ENCODE measurements around the gene B4GALNT4. TPM values are rescaled to one million over a fixed set of nuclear protein-coding genes. Genes with fewer than 3 reads are reported as not detected.
"Not testable (repeated sequence)": the region's sequence is repeated elsewhere in the genome, so short reads cannot be mapped to it uniquely, and the experiment has no call there.

The B4GALNT4 gene, protein sequence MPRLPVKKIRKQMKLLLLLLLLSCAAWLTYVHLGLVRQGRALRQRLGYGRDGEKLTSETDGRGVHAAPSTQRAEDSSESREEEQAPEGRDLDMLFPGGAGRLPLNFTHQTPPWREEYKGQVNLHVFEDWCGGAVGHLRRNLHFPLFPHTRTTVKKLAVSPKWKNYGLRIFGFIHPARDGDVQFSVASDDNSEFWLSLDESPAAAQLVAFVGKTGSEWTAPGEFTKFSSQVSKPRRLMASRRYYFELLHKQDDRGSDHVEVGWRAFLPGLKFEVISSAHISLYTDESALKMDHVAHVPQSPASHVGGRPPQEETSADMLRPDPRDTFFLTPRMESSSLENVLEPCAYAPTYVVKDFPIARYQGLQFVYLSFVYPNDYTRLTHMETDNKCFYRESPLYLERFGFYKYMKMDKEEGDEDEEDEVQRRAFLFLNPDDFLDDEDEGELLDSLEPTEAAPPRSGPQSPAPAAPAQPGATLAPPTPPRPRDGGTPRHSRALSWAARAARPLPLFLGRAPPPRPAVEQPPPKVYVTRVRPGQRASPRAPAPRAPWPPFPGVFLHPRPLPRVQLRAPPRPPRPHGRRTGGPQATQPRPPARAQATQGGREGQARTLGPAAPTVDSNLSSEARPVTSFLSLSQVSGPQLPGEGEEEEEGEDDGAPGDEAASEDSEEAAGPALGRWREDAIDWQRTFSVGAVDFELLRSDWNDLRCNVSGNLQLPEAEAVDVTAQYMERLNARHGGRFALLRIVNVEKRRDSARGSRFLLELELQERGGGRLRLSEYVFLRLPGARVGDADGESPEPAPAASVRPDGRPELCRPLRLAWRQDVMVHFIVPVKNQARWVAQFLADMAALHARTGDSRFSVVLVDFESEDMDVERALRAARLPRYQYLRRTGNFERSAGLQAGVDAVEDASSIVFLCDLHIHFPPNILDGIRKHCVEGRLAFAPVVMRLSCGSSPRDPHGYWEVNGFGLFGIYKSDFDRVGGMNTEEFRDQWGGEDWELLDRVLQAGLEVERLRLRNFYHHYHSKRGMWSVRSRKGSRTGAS
- total RNA-seq (1 to 10 TPM in 1 of 10 donors, under 1 TPM in 6, not detected in 3; 0.09 to 1.6 (median 0.25) TPM), polyA plus RNA-seq (1 to 10 TPM in 1 of 2 donors, under 1 TPM in 1; 0.75 to 1.7 TPM)
- long read RNA-seq, donor 1, partial matches to known transcripts, result 3 of 3 reads
- long read RNA-seq, donor 1, other reads (novel, unspliced or antisense), result 0 of 3 reads
- long read RNA-seq, donor 2, partial matches to known transcripts, result 1 of 1 reads
- long read RNA-seq, donor 2, other reads (novel, unspliced or antisense), result 0 of 1 reads
- long read RNA-seq, donor 3, result 0 reads

DNA sequence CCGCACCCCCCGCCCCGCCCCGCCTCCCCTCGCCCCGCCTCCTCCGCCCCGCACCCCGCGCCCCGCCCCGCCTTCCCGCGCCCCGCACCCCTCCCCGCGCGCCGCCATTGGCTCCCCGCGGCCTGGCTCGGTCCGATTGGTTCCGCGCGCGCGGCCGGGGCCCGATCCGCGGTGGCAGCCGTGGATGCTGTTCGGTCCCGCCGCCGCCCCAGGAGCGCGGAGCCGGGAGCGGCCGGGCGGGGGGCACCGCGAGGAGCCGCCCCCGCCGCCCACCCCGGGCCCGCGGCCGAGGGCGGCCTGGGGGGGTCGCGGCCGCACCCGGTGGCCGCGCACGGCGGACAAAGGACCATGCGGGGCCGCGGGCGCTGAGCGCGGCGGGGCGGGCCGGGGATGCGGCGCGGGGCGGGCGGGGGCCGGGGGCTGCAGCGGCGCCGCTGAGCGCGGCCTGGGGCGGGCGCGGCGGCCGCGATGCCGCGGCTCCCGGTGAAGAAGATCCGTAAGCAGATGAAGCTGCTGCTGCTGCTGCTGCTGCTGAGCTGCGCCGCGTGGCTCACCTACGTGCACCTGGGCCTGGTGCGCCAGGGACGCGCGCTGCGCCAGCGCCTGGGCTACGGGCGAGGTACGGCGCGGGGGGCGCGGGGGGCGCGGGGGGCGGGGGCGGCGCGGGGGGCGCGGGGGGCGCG lies at the start of gene B4GALNT4:
TSS of gene B4GALNT4 (plus strand) at position 164 of the 683 bp plus-strand sequence. CDS start at position 469, 305 bp downstream.
- intact Hi-C loops (cut with DNase I), result loop anchor here in 3 of 10 donors (5.0 to 10.0 kb wide), 3 partner anchors 75 to 1473 kb away; partner anchors contain the start of gene ANO9 (in 1 of the 3)
- peaks cover 2 to 65% (median 57%) of the 10 kb centered on the region in 7 donors for H3K27me3 ChIP-seq
- H3K27ac ChIP-seq, result no peak within 1 kb of the TSS
- 1% methylated on average over 25 to 105 of the region's 118 CpGs for WGBS, 2 donors
- no peaks in the 10 kb centered on the region for H3K36me3 ChIP-seq
- H3K4me3 ChIP-seq, result peak within 1 kb of the TSS in 6 of 10 donors; percentile 11 to 28 (median 21)
- no peak for DNase-seq
- peak in 2 of 8 donors; percentile 46 to 49 for ATAC-seq
- H3K4me1 ChIP-seq, result peaks cover 0 to 10% (median 8%) of the 10 kb centered on the region in 9 donors
- no peaks in the 10 kb centered on the region for H3K9me3 ChIP-seq
- TF ChIP-seq, protein P1, sequence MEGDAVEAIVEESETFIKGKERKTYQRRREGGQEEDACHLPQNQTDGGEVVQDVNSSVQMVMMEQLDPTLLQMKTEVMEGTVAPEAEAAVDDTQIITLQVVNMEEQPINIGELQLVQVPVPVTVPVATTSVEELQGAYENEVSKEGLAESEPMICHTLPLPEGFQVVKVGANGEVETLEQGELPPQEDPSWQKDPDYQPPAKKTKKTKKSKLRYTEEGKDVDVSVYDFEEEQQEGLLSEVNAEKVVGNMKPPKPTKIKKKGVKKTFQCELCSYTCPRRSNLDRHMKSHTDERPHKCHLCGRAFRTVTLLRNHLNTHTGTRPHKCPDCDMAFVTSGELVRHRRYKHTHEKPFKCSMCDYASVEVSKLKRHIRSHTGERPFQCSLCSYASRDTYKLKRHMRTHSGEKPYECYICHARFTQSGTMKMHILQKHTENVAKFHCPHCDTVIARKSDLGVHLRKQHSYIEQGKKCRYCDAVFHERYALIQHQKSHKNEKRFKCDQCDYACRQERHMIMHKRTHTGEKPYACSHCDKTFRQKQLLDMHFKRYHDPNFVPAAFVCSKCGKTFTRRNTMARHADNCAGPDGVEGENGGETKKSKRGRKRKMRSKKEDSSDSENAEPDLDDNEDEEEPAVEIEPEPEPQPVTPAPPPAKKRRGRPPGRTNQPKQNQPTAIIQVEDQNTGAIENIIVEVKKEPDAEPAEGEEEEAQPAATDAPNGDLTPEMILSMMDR (IDR thresholded peaks at IDR 0.05), result no peak

DNA sequence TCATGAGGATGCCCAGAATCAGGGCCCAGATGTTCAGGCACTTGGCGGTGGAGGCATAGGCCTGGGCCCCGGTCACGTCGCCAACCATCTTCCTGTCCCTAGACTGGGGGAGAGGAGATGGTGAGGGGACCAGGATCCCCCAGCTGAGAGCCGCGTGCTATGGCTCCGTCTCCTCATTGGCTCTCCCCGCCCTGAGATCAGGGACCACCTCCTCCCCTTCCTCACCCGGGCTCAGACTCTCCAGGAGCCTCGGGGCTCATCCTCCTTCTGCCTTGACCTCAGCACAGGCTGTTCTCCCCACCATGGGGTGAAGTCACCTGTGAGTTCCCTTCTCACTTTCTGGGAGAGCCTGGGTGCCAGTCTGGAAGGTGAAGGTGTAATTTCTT lies 49.4 kb upstream of the B4GALNT4 start:
- Histone ChIP-seq H3K27me3 (peaks cover 0 to 23% (median 12%) of the 10 kb centered on the region in 7 donors), H3K27ac (peak overlapping the region; percentile 70 to 99 (median 96)), H3K4me1 (peaks cover 5 to 51% (median 35%) of the 10 kb centered on the region in 9 donors), H3K36me3 (peaks cover 0 to 23% (median 0%) of the 10 kb centered on the region in 9 donors), H3K4me3 (peak overlapping the region; percentile 59 to 95 (median 79))
- not testable (repeated sequence) for H3K9me3 ChIP-seq, DNase-seq
- intact Hi-C loops (cut with DNase I), result loop anchor here in 1 of 10 donors (10.0 kb wide), 1 partner anchor 65 kb away; no protein-coding TSS in a partner anchor
- 21 to 30% methylated on average over 5 to 10 of the region's 10 CpGs for WGBS, 2 donors
- ATAC-seq, result peak in 7 of 8 donors; percentile 0 to 37 (median 17)

DNA sequence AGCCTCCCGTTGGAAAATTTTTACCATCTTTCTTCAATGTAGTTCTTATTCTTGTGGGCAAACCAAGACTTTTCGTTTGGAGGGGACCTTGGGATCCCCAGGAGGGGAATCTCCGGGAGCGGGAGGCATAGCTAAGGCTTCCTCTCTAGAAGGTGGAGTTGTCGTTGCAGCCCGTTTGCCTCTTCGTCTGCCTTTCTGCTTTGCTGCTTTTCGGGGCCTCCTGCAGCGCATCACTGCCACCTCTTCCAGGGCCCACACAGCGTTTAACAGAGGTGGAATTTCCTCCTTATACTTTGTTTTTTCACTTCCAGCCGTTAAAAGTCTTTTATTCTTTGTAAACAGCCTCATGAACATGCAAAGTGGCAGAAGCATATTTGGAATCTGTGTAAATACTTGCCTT lies 45.1 kb upstream of the B4GALNT4 start:
- no peaks in the 10 kb centered on the region for H3K27me3 ChIP-seq
- H3K4me3 ChIP-seq, result peak overlapping the region in 2 of 10 donors; percentile 24 to 25
- H3K4me1 ChIP-seq, result peaks cover 15 to 55% (median 42%) of the 10 kb centered on the region in 9 donors
- TF ChIP-seq, protein P1 (IDR thresholded peaks at IDR 0.05), result no peak
- ATAC-seq (no peak), DNase-seq (no peak)
- peaks cover 0 to 4% (median 0%) of the 10 kb centered on the region in 9 donors for H3K36me3 ChIP-seq
- 64 to 69% methylated on average over 11 of the region's 11 CpGs for WGBS, 2 donors
- peak overlapping the region; percentile 81 to 98 (median 96) for H3K27ac ChIP-seq
- H3K9me3 ChIP-seq, result no peaks in the 10 kb centered on the region
- intact Hi-C loops (cut with DNase I), result no loop called here

DNA sequence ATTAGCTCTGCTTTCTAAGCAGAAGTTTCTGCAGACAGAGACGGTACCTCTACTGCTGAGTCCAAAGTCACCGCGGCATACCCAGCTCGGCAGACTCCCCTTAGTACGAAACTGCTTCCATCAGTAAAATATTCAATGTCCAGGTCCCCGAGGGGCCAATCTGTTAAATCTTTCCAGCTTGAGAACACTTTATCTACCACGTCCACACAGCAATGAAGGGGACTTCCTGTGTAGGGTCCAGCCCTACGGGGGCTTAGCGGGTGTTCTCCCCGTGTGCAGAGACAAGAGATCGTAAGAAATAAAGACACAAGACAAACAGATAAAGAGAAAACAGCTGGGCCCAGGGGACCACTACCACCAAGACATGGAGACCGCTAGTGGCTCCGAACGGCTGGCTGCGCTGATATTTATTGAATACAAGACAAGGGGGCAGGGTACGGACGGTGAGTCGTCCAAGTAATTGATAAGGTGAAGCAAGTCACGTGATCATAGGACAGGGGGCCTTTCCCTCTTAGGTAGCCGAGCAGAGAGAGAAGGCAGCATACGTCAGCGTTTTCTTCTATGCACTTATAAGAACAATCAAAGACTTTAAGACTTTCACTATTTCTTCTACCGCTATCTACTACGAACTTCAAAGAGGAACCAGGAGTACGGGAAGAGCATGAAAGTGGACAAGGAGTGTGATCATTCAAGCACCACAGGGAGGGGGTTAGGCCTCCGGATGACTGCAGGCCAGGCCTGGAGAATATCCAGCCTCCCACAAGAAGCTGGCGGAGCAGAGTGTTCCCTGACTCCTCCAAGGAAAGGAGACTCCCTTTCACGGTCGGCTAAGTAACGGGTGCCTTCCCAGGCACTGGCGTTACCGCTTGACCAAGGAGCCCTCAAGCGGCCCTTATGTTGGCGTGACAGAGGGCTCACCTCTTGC lies 44.4 kb upstream of the B4GALNT4 start:
- H3K27me3 ChIP-seq; H3K9me3 ChIP-seq; ATAC-seq; intact Hi-C loops (cut with DNase I); H3K36me3 ChIP-seq: not testable (repeated sequence)
- peak overlapping the region in 4 of 10 donors; percentile 14 to 25 (median 22) for H3K4me3 ChIP-seq
- WGBS, 2 donors, result 48 to 54% methylated on average over 26 of the region's 34 CpGs
- peaks cover 15 to 55% (median 42%) of the 10 kb centered on the region in 9 donors for H3K4me1 ChIP-seq
- DNase-seq, result peak in 1 of 2 donors; percentile 52
- peak overlapping the region; percentile 90 to 98 (median 96) for H3K27ac ChIP-seq

All from heart right ventricle (tissue), 16 donors.